Stomach smooth muscle (tissue), 2 donors: ENCODE results near the gene TRMU.

Experiments used
- H3K27ac ChIP-seq: one replicate; pipeline ENCODE4 v1.7.0; 2013; ENCODE audit warnings: mild to moderate bottlenecking, low read length, inconsistent platforms
- H3K27me3 ChIP-seq, 2 donors: one replicate each; pipeline ENCODE4 v1.7.0; 2013; ENCODE audit warnings: low read length in 2 of 2; ENCODE audit not compliant: insufficient read depth in 2 of 2, control insufficient read depth in 1 of 2
- H3K36me3 ChIP-seq, 2 donors: one replicate each; pipeline ENCODE4 v1.7.0; 2013; ENCODE audit warnings: low read length in 2 of 2; ENCODE audit not compliant: control insufficient read depth in 2 of 2, insufficient read depth in 2 of 2
- H3K4me1 ChIP-seq: one replicate; pipeline ENCODE4 v1.7.0; 2013; ENCODE audit warnings: low read length; ENCODE audit not compliant: control insufficient read depth, insufficient read depth
- H3K4me3 ChIP-seq, 2 donors: one replicate each; pipeline ENCODE4 v1.7.0; 2013; ENCODE audit warnings: low read length in 2 of 2
- H3K9ac ChIP-seq, 2 donors: one replicate each; pipeline ENCODE4 v1.7.0; 2013; ENCODE audit warnings: low read length in 2 of 2, mild to moderate bottlenecking in 1 of 2
- H3K9me3 ChIP-seq, 2 donors: one replicate each; pipeline ENCODE4 v1.7.0; 2013; ENCODE audit warnings: low read length in 2 of 2; ENCODE audit not compliant: control insufficient read depth in 2 of 2
- donor health status: healthy.
- donor health status: Pancreatic carcinoma.

Gene TRMU

GRCh38 chr22:46337870-46338269 is 2.4 kb downstream of the TRMU start:
- Histone ChIP-seq H3K4me1 (peaks cover 18% of the 10 kb centered on the region), H3K9ac (no peak overlapping the region), H3K27ac (no peak overlapping the region), H3K27me3 (no peaks in the 10 kb centered on the region), H3K36me3 (peaks cover 21 to 32% of the 10 kb centered on the region in 2 donors), H3K4me3 (no peak overlapping the region), H3K9me3 (no peaks in the 10 kb centered on the region)

- no peak overlapping the region for H3K9ac ChIP-seq
- H3K4me3 ChIP-seq = no peak overlapping the region
- H3K9me3 ChIP-seq = no peaks in the 10 kb centered on the region
- no peak overlapping the region for H3K27ac ChIP-seq
- peaks cover 24 to 37% of the 10 kb centered on the region in 2 donors for H3K36me3 ChIP-seq
- no peaks in the 10 kb centered on the region for H3K27me3 ChIP-seq
- H3K4me1 ChIP-seq = peaks cover 18% of the 10 kb centered on the region
Observed at GRCh38 chr22:46338636-46339035, 3.1 kb downstream of the TRMU start.

DNA sequence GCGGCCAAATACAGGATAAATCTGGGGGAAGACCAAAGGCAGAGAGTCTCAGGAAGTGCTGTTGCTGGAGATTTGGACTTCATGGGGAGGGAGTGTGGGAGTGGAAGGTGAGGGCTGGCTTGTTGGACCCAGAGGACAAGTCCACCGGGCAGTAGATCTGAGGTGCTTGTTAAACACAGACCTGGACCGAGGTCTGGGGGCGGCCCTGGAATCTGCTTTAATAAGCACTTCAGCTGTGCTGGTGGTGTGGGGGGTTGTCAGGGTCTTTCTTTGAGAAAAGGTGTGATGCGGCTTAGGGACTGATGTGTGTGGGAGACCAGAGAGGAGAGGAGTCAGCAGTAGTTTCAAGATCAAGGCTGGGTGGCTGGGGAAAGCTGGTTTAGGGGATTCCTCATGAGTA is 4.4 kb downstream of the TRMU start:
- H3K9ac ChIP-seq = no peak overlapping the region
- no peak overlapping the region for H3K27ac ChIP-seq
- no peaks in the 10 kb centered on the region for H3K9me3 ChIP-seq
- no peaks in the 10 kb centered on the region for H3K27me3 ChIP-seq
- H3K36me3 ChIP-seq = peaks cover 31 to 48% of the 10 kb centered on the region in 2 donors
- H3K4me1 ChIP-seq = peaks cover 18% of the 10 kb centered on the region
- H3K4me3 ChIP-seq = no peak overlapping the region

DNA sequence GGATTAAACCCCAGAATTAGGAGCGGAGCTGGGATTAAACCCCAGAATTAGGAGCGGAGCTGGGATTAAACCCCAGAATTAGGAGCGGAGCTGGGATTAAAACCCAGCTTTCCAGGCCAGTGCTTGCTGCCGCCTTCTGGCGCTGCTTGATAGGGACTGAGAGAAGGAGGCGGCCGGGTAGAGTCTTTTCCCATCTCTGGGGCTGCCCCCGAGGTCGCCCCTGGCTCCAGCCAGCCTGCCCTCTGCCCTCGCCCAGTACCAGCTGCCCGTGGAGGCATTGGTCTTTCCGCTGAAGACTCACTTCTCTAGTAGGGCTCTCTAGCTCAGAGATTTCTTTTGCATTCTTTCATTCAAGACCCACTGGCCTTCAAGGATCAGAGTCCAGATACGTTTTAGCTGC is 5.2 kb downstream of the TRMU start:
- Histone ChIP-seq H3K36me3 (peaks cover 33 to 52% of the 10 kb centered on the region in 2 donors), H3K9ac (no peak overlapping the region)

GRCh38 chr22:46346680-46347405 is 11.3 kb downstream of the TRMU start:
- H3K36me3 ChIP-seq = peaks cover 49 to 71% of the 10 kb centered on the region in 2 donors
- no peak overlapping the region for H3K4me3 ChIP-seq
- H3K27me3 ChIP-seq = no peaks in the 10 kb centered on the region
- H3K9ac ChIP-seq = no peak overlapping the region
- no peaks in the 10 kb centered on the region for H3K9me3 ChIP-seq
- no peak overlapping the region for H3K27ac ChIP-seq
- H3K4me1 ChIP-seq = peaks cover 3% of the 10 kb centered on the region

More for the DNA sequence above, 5.2 kb downstream of the TRMU start:
- H3K27ac ChIP-seq = no peak overlapping the region
- H3K27me3 ChIP-seq = no peaks in the 10 kb centered on the region
- H3K4me1 ChIP-seq = peaks cover 18% of the 10 kb centered on the region
- H3K9me3 ChIP-seq = no peaks in the 10 kb centered on the region
- H3K4me3 ChIP-seq = no peak overlapping the region

GRCh38 chr22:46347646-46348045 is 12.1 kb downstream of the TRMU start:
- Histone ChIP-seq H3K27me3 (no peaks in the 10 kb centered on the region), H3K36me3 (peaks cover 55 to 74% of the 10 kb centered on the region in 2 donors), H3K9ac (no peak overlapping the region), H3K4me1 (peaks cover 3% of the 10 kb centered on the region), H3K9me3 (no peaks in the 10 kb centered on the region), H3K4me3 (no peak overlapping the region), H3K27ac (no peak overlapping the region)

- Histone ChIP-seq H3K4me1 (peaks cover 3% of the 10 kb centered on the region), H3K36me3 (peaks cover 60 to 75% of the 10 kb centered on the region in 2 donors)
Observed at GRCh38 chr22:46348099-46348695, 12.7 kb downstream of the TRMU start.

GRCh38 chr22:46349238-46349637 is 13.7 kb downstream of the TRMU start:
- H3K36me3 ChIP-seq = peaks cover 56 to 78% of the 10 kb centered on the region in 2 donors
- H3K27ac ChIP-seq = no peak overlapping the region
- H3K4me3 ChIP-seq = no peak overlapping the region

More at GRCh38 chr22:46348099-46348695, 12.7 kb downstream of the TRMU start:
- H3K9me3 ChIP-seq = no peaks in the 10 kb centered on the region
- no peak overlapping the region for H3K4me3 ChIP-seq
- no peak overlapping the region for H3K9ac ChIP-seq
- no peak overlapping the region for H3K27ac ChIP-seq
- no peaks in the 10 kb centered on the region for H3K27me3 ChIP-seq

DNA sequence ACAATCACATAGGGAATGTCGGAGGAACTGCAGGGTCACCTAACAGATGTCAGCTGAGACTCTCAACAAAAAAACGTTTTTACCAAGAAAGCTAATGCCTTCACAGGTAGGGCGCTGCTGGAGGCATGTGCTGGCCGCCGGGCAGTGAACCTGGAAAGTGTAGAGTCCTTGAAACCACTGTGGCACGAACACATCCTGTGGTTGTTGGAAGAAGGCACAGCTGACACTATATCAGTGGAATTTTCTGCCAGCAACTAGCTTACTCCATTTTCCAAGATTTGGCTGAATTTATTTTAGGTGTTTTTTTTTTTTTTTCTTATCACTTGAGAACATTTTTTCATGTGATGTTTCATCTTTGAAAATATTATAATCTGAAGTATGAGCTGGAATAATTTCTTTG is 14.2 kb downstream of the TRMU start:
- no peaks in the 10 kb centered on the region for H3K9me3 ChIP-seq
- peaks cover 3% of the 10 kb centered on the region for H3K4me1 ChIP-seq
- H3K27ac ChIP-seq = no peak overlapping the region
- H3K4me3 ChIP-seq = no peak overlapping the region
- no peak overlapping the region for H3K9ac ChIP-seq
- H3K27me3 ChIP-seq = no peaks in the 10 kb centered on the region
- peaks cover 58 to 76% of the 10 kb centered on the region in 2 donors for H3K36me3 ChIP-seq

More at GRCh38 chr22:46349238-46349637, 13.7 kb downstream of the TRMU start:
- no peaks in the 10 kb centered on the region for H3K9me3 ChIP-seq
- no peak overlapping the region for H3K9ac ChIP-seq
- peaks cover 3% of the 10 kb centered on the region for H3K4me1 ChIP-seq
- H3K27me3 ChIP-seq = no peaks in the 10 kb centered on the region

- Histone ChIP-seq H3K27me3 (no peaks in the 10 kb centered on the region), H3K9me3 (no peaks in the 10 kb centered on the region), H3K9ac (no peak overlapping the region), H3K4me3 (no peak overlapping the region), H3K4me1 (peaks cover 3% of the 10 kb centered on the region), H3K36me3 (peaks cover 58 to 71% of the 10 kb centered on the region in 2 donors), H3K27ac (no peak overlapping the region)
Observed at GRCh38 chr22:46350121-46350520, 14.6 kb downstream of the TRMU start.

- Histone ChIP-seq H3K4me3 (no peak overlapping the region), H3K36me3 (peaks cover 56 to 69% of the 10 kb centered on the region in 2 donors), H3K4me1 (peaks cover 3% of the 10 kb centered on the region), H3K9me3 (no peaks in the 10 kb centered on the region), H3K9ac (no peak overlapping the region), H3K27ac (no peak overlapping the region), H3K27me3 (no peaks in the 10 kb centered on the region)
Observed at GRCh38 chr22:46350646-46351045, 15.1 kb downstream of the TRMU start.
